HG03175 (cell line): ENCODE measurements around the gene CD86.

Source experiments
- ATAC-seq: cut with Tn5 transposase; IDR thresholded peaks from one replicate; pipeline ENCODE4 v1.9.1; 2021; ENCODE audit warnings: mild to moderate bottlenecking, moderate library complexity; ENCODE audit not compliant: unreplicated experiment

CD86 gene

DNA sequence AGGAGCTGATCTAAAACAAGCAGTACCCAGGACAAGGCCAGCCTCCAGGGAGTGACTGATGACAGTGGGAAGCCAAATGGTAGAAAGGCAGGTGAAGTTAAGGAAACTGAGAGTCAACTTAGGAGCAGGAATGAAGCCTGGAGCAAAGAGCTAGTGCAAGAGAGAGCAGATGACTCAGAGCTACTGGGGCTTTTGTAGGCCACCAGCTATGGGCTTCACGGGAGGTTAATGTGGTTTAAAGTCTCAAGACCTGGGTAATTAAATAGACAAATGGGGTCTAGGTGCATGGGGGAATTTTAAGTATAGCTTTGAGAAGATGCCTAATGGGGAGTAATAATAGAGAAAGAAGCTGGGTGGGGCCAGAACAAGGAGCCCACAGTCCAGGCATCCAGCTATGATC, 3.1 kb downstream of the CD86 start:
- no peak for ATAC-seq

DNA sequence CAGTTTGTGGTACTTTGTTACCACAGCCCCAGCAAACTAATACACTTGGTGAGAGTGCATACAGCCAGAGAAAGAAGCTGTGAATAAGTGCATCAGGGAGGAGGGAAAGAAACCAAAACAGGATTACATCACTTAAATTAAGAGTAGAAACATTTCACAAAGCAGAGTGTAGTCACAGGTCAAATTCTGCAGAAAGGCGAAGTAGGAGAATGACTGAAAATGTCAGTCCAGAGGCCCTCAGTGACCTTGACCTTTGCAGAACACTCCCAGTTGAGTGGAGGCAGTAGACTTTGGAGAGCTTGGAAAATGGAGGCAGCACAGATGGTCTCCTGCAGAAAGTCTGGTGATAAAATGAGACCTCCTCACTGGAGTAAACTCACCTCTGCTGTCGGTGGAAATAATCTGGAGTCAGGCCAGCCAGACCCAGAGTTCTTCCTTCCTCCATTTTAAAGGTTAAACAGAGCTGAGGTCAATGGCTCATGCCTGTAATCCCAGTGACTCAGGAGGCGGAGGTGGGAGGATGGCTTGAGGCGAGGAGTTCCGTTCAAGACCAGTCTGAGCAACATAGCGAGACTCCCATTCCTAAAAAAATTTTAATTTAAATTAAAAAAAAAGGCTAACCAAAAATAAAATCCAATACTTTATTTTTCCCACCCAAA, 5.0 kb downstream of the CD86 start:
- ATAC-seq = no peak

DNA sequence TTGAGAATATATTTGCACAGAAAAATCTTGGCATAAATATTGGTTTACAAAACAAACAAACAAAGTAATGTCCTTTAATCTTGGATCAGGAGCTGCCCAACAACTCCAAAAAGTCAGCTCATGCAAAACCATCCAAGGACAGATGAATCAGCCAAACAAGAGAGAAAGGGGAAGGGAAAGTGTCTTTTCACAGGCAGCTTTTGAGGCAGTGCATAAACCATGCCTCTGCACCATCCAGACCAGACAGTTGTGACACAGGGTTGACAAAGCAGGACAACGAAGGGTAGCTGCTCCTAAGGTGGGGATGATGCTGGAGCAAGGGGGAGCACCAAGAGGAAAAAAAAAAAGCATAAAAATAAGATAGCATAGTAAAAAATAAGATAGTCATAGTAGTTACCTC, 8.7 kb downstream of the CD86 start:
- ATAC-seq = no peak

DNA sequence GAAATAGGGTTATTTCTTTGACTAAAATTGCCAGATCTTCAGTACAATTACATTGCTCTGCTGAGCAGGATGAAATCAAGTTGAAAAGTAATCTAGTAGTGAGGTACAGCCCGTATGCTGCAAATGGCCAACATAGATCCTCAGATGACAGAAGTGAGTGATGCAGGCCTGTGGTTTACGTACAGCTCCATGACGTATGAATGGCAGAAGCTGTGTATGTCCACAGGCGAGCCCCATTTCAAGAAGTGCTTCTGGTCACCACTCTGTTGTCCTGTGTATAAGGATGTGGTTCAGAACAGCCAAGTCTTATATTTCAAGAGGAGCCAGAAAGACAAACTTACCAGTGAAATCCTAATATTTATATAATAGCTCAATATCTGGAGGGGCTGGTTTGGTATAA, 9.2 kb downstream of the CD86 start:
- no peak for ATAC-seq

DNA sequence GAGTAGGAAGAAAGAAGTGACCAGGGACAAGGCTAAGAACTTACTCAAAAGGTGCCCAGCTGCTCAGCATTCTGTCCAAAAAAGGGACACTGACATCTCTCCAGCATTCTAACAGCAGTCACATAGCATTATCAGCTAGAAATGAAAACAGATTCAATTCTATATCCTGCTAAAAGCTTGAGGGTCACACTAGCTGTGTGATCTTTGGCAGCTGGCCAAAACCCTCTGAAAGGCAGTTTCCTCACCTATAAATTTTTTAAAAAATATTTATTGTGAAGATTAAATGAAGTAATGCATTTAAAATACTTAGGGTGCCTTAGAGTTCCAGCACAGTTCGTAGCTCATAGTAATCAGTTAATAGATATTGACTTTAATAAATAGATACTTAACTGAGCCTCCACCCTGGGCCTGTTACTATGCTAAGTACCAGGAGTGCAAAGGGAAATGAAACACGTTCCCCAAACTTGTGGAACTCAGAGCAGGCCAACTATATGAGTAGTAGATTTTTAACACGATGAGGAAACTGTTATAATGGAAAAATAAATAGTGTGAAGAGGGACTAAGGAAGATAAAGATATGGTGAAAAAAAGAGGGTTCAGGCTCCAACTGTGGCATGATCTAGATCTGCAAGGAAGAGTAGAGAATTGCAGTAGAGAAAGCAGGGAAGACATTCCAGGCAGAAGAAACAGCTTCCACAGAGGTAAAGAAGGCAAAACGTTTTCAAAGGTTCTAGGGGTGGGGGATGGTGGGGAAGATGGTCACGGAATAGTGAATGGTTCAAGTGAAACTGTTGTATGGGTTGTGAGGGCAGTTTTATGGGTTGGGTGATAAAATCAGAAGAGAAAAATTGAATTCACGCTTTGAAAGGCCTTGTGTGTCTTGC, 11.4 kb downstream of the CD86 start:
- ATAC-seq = no peak

DNA sequence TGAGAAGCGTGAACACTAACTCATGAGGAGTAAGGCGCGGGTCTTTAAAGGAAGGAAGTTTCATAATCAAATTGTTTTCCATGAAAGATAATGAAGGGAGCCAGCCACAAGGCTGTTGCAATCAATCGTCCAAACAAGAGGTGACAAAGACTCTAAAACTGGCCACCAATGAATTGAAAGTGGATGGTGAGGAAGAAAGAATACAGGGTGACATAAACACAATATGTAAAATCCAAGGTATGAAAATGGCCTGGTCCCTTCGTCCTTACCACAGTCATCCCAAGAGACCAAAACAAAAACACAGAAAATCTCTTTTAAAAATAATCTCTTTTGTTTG, 12.0 kb downstream of the CD86 start:
- ATAC-seq = peak; percentile 54

DNA sequence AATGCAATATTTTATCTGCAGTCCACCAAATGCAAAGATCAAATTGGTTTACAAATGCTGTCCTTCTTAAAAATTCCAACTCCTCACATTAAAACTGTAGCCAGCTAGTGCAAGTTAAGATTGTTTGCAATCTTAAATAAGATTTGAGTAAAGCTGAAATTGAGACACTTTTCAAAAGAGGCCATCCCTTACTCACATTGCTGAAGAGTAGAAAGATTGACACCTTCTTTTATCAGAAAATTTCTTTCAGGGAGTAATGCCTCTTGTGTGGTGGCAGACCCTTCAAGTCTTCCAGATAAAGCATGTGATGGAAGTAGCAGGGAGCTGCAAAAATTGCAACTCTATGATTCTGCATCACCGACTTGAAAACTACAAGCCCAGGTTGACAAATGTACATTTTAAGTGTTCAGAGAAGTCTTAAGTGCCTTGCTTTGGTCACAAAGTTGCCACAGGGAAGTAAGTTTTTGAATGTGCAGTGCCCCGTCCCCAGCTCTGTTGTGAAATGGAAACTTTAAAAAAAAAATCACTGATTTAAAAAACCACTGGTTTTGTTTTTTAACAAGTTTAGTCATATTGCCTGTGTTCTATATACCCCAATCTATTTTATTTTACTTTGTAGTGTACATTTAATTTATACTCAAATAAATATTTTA, 12.6 kb downstream of the CD86 start:
- peak; percentile 39 for ATAC-seq

DNA sequence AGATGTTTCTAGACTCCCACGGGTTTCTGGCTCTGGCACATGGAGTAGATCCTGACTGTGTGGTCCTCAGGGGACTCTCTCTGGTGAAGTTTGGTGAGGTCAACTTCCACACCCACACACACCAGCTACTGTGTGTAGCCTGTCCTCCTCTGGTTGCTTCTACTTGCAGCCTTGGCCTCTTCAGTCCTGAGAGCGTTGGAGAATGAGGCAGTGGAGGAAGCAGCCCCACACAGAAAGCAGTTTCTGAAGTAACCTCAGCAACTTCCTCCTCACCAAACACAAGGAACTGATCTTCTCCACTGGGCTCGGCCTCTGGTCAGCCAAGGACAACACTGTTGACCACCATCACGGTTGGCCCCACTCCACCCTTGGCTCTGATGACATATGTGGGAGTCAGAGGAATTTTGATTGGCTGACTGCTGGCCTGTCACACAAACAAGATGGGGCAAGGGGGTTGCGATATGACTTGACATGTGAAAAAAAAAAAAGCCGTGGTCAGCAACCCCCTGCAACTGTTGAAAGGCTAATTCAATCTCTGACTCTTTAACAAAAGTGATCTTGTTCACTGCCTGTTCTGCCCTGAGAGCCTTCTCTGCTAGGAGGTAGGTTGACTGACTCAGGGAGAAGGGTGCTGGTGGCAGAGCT, 19.6 kb downstream of the CD86 start:
- peak; percentile 70 for ATAC-seq

DNA sequence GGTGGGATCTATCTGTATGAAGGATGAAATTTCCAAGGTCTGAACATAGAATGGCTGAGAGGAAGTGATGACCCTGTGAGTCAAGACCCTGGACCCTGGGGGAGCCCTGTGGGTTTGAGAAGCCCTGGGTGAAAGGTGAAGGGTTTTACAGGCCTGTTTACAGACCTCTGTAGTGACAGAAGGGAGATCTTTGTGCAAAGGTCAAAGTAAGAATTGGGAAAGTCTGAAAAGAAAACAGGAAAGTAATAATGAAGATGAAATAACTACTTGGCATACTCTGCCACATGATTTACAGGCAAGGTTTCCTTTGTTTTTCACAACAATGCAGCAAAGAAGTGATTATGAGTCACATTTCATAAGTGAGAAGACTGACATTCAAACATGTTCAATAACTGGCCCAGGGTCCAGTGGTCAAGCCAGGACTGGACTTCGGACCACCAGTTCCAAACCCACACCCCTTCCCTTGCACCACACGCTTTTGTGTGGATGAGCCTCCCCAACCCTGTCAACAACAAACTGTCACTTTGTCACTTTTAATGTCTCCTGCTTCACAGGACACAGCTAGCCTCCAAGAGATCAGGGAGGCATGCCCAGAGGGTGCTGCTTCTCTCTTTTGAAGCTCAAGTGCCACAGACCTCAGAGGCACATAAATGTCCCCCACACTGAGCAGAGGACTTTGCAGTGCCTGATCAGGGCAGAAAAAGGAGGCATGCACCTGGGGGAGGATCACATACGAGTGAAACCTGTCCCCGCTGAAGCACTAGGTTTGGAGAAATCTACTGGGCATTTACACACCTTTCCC, 21.5 kb downstream of the CD86 start:
- no peak for ATAC-seq

DNA sequence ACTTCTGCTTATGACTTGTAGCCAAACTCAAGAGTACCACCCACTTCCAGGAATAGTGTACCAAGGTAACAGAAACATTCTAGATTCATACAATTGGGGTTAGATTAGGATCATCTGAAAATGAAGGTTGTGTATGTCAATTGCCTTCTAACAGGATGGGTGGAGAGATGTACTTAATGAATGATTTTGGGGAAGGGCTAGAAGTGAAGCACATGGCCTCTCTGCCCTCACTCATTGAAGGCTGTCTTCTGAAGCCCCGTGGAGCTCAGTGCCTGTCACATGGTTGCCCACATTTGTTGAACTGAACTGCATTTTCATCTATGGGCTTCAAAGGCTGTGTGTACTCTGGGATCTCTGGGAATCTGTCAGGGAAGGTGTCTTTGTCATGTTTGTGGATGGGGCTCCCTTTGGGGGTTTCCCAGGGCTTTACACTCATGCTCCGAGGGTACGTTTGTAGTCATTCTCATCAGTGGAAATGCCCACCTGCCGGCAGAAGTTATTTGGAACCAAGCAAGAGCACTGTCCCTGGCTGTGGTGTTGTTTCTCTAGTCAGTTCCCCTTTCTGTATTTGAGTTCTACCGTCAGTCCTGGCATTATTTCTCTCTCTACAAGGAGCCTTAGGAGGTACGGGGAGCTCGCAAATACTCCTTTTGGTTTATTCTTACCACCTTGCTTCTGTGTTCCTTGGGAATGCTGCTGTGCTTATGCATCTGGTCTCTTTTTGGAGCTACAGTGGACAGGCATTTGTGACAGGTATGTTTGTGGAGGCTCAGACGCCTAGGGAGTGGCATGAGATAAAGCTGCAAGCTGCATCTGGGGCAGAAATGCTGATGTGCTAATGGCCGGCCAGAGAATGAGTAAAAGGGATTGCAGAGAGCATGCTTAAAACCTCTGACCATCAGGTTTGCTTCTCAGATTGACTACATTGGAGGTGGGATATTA, 22.4 kb downstream of the CD86 start:
- peak; percentile 25 for ATAC-seq

DNA sequence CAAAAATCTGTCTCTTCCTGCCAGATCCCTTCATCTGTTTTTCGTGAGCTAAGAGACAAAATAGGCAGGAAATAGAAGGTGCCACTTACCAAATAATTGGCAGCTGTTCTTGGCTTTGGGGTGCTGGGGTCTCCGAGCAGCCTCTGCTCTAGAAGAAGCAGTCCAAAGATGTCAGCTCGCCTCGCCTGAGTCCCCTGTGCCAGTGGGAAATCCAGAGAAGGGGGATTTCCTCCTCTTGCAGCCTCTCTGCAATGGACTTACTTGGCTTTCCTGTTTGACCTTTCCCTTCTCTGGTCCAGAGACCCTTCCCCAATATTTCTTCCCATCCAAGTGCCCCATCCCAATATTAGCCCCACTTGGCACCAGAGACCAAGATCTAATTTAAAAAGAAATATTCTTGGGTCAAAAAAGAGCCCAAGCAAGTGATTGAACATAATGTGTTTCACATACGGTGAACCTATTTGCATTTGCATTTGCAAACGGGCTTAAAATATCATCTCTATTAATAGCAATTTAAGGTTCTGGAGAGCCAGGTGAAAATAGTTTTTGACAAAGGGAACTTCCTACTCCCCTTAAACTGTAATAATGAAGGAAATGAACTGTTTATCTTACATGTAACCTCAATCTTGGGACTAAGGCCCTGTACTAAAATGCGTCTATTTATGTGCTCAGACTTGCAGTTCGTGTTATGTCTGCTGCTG, 23.2 kb downstream of the CD86 start:
- ATAC-seq = no peak

DNA sequence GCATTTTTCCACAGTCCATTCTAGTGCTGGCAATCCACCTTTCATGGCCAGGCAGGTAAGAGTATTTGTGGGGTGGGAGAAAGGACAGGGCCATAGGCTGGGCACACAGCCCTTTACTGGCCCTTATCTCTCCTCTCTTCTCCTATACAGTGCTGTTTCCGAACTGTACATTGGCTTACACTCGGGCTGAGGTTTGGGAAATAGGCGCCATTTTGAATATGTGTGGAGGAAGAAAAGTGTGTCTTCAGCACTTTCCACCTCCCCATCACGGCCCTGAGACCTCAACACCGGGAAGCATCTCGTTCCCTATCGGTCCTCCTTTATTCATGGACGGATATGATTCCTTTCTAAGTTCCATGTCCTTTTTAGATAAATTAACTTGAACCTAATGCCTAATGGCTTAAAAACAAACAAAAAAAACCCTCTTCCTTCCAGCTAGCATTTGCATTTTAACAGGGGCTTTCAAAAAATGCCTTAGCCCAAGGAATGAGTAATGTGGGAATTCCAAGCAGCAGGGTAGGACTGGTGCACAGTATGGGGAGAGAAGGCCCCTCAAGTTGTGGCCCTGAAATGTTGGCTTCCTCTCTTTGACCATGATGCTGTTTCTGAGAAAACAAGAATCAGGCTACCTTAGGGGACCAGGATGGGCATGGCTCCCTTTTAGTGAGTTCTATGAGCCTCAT, 24.5 kb downstream of the CD86 start:
- no peak for ATAC-seq

DNA sequence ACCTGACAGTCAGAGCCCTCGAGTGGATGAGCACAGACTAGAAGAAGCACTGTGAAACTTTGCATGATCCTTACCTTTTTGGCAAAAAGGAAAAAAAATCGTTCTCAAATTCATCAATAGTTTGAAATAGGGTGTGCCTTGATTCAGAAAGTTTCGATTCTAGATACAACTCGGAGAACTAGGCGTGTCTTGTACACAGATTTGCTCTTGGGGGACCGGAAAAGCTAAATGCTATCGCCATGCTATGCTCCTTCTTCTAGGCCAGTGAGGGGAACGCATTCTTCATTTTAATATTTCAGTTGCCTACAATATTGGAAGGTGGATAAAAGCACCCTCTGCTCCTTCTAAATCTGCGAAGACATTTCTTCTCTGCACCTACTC, 25.0 kb downstream of the CD86 start:
- no peak for ATAC-seq

DNA sequence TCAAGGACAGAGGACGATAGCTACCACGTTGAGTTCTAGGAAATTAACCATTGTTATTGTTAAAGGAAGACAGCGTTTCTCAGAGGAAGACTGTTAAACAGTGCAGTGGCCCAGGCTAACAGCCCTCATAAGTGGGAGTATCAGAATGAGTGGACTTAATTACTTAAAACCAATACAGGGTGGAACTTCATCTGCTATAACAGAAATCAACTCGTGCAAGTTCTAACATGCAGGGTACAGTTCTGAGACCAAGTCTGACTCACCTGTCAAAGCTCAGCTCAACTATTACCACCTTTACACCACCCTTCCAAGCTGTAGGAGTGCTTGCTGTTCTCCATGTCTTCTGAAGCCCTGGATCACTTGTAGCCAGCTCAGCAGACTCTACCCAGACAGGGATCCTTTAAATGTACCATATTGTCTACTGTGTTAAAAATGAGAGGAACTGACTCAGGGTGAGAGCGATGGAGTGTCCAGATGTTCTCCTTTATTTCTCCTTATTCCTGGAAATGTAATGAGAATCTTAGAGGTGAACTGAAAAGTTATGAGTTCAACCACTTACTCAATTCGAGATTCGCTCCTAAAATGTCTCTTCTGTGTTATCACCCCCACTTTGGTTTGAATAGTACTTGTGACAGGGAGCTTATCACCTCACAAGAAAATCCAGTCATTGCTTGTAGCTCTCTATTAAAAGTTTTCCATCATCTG, 26.5 kb downstream of the CD86 start:
- peak; percentile 53 for ATAC-seq

DNA sequence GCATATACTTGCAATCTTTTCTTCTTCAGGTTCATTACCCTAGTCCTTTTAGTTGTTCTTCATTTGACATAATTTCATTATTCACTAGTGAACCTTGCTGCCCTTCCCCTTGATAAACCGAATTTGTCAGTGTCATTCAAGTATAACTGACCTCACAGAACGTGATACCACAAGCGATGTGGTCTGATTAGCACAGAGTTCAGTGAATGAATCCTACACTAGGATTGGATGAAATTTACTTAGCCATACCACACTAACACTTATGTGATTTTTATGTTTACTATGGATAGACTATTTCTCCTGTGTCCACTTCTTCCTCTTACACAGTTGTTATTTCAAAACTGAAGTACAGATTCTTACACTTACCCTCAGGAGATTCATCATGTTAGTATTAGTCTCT, 27.2 kb downstream of the CD86 start:
- no peak for ATAC-seq

DNA sequence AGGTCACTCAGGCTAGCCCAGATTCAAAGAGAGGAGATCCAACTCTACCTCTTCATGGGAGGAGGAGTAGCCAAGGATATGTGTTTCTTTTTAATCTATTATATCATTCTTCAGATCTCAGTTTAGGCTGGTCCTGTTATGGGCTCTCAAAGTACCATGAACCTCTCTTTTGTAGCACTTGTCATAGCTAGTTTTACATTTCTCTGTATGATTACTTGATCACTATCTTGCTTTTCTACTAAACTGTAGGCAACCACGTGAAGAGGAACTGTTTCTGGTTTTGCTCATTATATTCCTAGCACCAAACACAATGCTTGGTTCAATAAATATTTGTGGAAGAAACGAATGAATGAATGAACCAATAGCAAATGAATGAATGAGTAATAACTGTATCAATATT, 29.6 kb downstream of the CD86 start:
- no peak for ATAC-seq

DNA sequence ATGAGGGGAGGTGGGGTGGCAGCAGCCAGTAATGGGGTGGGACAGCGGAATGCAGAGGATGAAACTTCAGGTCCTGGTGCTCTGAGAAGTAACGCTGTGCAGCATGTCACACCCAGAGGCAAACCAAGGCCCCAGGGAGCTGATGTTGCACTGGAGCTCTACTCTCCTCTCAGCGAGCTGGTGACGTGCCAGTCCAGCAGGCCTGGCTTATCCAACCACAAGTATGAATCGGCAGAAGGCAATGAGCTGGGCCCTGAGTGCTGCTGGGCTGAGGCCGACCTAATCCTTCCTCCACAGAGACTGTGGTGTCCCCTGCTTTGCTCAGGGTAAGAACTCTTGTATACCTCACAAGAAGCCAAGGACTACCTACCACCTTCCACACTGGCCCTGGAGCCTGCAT, 30.5 kb downstream of the CD86 start:
- no peak for ATAC-seq

DNA sequence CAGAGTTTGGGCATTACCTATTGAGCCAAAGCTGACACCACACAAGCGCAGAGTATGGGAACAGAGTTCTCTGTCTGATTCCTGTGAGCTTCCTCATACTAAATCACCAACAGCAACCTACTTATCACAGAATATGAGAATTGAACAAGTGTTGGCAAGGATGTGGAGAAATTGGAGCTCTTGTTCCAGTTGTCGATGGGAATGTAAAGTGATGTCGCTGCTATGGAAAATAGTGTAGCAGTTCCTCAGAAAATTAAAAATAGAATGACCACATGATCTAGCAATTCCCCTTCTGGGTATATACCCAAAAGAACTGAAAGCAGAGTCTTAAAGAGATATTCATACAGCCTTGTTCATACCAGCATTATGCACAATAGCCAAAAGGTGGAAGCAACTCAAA, 33.4 kb downstream of the CD86 start:
- ATAC-seq = no peak
